Ovary (tissue), 3 donors: ENCODE results near the gene TCEA2.

Experiments used
- CTCF ChIP-seq, 3 donors: fragments of 450-650 bp in 2 of 3; fragments of 200-600 bp in 1 of 3; IDR thresholded peaks; one replicate each; pipeline versions ENCODE4 v1.5.1 to v1.8.0; 2016 to 2022; ENCODE audit warnings: antibody characterized with exemption in 3 of 3, mild to moderate bottlenecking in 1 of 3
- EP300 ChIP-seq: sonication (generic); formaldehyde crosslinking; IDR thresholded peaks from one replicate; pipeline ENCODE4 v1.6.1; 2017; ENCODE audit warnings: antibody characterized with exemption
- POLR2A ChIP-seq: fragments of 450-650 bp; IDR thresholded peaks from one replicate; pipeline ENCODE4 v1.6.1; 2017; ENCODE audit warnings: antibody characterized with exemption, mild to moderate bottlenecking, moderate library complexity
- donor health status: DM: no; HTN: no; CAD: no.

DNA sequence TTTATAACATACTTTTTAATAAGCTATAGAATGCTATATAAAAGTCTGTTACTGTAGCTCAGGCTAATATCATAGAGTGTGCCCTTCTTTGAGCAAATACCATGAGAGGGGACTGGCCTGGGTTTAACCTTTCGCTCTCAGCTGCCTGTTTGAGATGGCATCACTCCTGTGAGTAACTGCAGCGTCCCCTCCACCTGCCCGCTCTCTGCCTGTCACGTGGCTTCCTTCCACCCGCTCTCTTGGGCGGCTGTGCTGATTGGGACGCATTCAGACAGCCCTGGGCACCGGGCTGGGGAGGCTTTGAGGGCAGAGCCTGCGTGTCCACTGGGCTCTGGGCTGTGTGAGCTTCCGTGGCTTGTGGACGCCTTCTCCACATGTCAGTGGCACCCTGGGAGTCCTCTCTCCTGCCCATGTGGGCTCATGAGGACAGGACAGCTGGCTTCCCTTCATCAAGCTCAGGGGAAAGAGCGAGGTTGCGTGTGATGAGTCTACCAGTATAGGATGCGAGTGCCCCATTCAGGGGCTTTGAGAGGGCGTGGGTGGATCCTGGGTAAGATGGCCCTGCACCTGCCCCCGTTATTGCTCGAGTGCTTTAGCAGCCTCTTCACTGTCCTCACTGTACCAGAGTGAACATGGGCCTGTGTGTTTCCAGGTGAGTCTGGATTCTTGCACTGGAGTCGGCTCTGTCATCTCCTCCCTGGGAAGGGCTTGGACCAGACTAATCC, 37.7 kb upstream of the TCEA2 start:
- no peak for TF ChIP-seq CTCF (IDR thresholded peaks at IDR 0.05)
- TF ChIP-seq EP300, result no peak
- TF ChIP-seq POLR2A, result no peak
